Hepatocyte (in vitro differentiated cells): ENCODE data around the gene STRBP. TPM values are rescaled to one million over a fixed set of nuclear protein-coding genes. Genes with fewer than 3 reads are reported as not detected.
"Not testable (repeated sequence)": the region's sequence is repeated elsewhere in the genome, so short reads cannot be mapped to it uniquely, and the experiment has no call there.

Source experiments
- DNase-seq: peaks from one replicate; pipeline ENCODE4 v3.0.0-alpha.2; 2016; ENCODE audit warnings: low spot score
- H2AFZ ChIP-seq: fragments of 200-600 bp; sonication (generic); 2 replicates; pipeline ENCODE4 v1.6.0; 2016; ENCODE audit warnings: antibody characterized with exemption, mild to moderate bottlenecking
- H3K27ac ChIP-seq: fragments of 200-600 bp; sonication (generic); 2 replicates; pipeline ENCODE4 v1.5.1; 2016; ENCODE audit warnings: mild to moderate bottlenecking
- H3K27me3 ChIP-seq: fragments of 200-600 bp; sonication (generic); 2 replicates; pipeline ENCODE4 v1.6.1; 2016
- H3K36me3 ChIP-seq: fragments of 200-600 bp; sonication (generic); replicated peaks from 2 replicates; pipeline ENCODE4 v1.5.1; 2016; ENCODE audit warnings: low read depth; ENCODE audit not compliant: insufficient read depth
- H3K4me1 ChIP-seq: fragments of 200-600 bp; sonication (generic); 2 replicates; pipeline ENCODE4 v1.5.1; 2016; ENCODE audit warnings: mild to moderate bottlenecking, moderate library complexity; ENCODE audit not compliant: insufficient read depth
- H3K4me2 ChIP-seq: fragments of 200-600 bp; sonication (generic); 2 replicates; pipeline ENCODE4 v1.6.0; 2016
- H3K4me3 ChIP-seq: fragments of 200-600 bp; sonication (generic); 2 replicates; pipeline ENCODE4 v1.5.1; 2016; ENCODE audit warnings: mild to moderate bottlenecking
- H3K79me2 ChIP-seq: fragments of 200-600 bp; sonication (generic); 2 replicates; pipeline ENCODE4 v1.6.0; 2017; ENCODE audit warnings: mild to moderate bottlenecking
- H3K9me2 ChIP-seq: fragments of 200-600 bp; sonication (generic); replicated peaks from 2 replicates; pipeline ENCODE4 v1.6.0; 2017; ENCODE audit warnings: mild to moderate bottlenecking; ENCODE audit not compliant: insufficient read depth
- H3K9me3 ChIP-seq: fragments of 200-600 bp; sonication (generic); 2 replicates; pipeline ENCODE4 v1.5.1; 2016; ENCODE audit warnings: low read depth, mild to moderate bottlenecking
- H4K20me1 ChIP-seq: fragments of 200-600 bp; sonication (generic); 2 replicates; pipeline ENCODE4 v1.6.0; 2016; ENCODE audit warnings: mild to moderate bottlenecking; ENCODE audit not compliant: insufficient read depth, poor library complexity, severe bottlenecking
- CTCF ChIP-seq: fragments of 200-600 bp; sonication (generic); IDR thresholded peaks from 2 replicates; pipeline ENCODE4 v1.5.1; 2016; ENCODE audit warnings: antibody characterized with exemption, mild to moderate bottlenecking; ENCODE audit not compliant: poor library complexity
- EZH2 ChIP-seq: fragments of 200-600 bp; sonication (generic); IDR thresholded peaks from 2 replicates; pipeline ENCODE4 v1.6.1; 2016; ENCODE audit warnings: antibody characterized with exemption, mild to moderate bottlenecking, borderline replicate concordance
- EZH2phosphoT487 ChIP-seq: fragments of 200-600 bp; sonication (generic); IDR thresholded peaks from one replicate; pipeline ENCODE4 v1.6.1; 2018; ENCODE audit warnings: antibody characterized with exemption, mild to moderate bottlenecking, low read depth, moderate library complexity; ENCODE audit not compliant: unreplicated experiment, severe bottlenecking
- WGBS: methylation state at CpG from one replicate; pipeline ENCODE4 v1.1.6; 2016; ENCODE audit warnings: low lambda C conversion rate; ENCODE audit errors: missing lambda C conversion rate; 5-methylcytosine and 5-hydroxymethylcytosine counted together
- polyA plus RNA-seq: library from polyadenylated mRNA; unstranded; fragments of >200 nt; fragmentation: Nextera tagmentation; extraction: Ambion mirVana; gene quantifications from 2 replicates; pipeline ENCODE4 v1.2.1, GENCODE V29; 2016
- total RNA-seq: library from RNA; depleted of rRNA; stranded (reverse); fragments of >200 nt; gene quantifications from 2 replicates; pipeline ENCODE4 v1.2.3, GENCODE V29; 2014

Gene STRBP
- total and polyA plus RNA-seq, 2 experiments from 2014 or later = 26.8 to 27.7 TPM

- no peaks in the 10 kb centered on the region for H4K20me1 ChIP-seq
- no peaks in the 10 kb centered on the region for H3K4me1 ChIP-seq
- no peak overlapping the region for H3K4me2 ChIP-seq
- no peaks in the 10 kb centered on the region for H3K9me2 ChIP-seq
- H3K27ac ChIP-seq = no peak overlapping the region
- peaks cover 5% of the 10 kb centered on the region for H3K27me3 ChIP-seq
- H3K4me3 ChIP-seq = no peak overlapping the region
- TF ChIP-seq CTCF = no peak
- TF ChIP-seq EZH2phosphoT487 = no peak
- no peak for TF ChIP-seq EZH2
- no peak overlapping the region for H2AFZ ChIP-seq
- no peaks in the 10 kb centered on the region for H3K9me3 ChIP-seq
- 62% methylated on average over 10 of the region's 10 CpGs for whole genome bisulfite sequencing
- H3K79me2 ChIP-seq = no peaks in the 10 kb centered on the region
- H3K36me3 ChIP-seq = no peaks in the 10 kb centered on the region
- DNase-seq = no peak
Observed at GRCh38 chr9:123282362-123283047, 14.1 kb upstream of the STRBP start.

- no peaks in the 10 kb centered on the region for H3K36me3 ChIP-seq
- H3K4me3 ChIP-seq = no peak overlapping the region
- no peaks in the 10 kb centered on the region for H3K79me2 ChIP-seq
- no peaks in the 10 kb centered on the region for H4K20me1 ChIP-seq
- peaks cover 5% of the 10 kb centered on the region for H3K27me3 ChIP-seq
- TF ChIP-seq EZH2 = no peak
- TF ChIP-seq EZH2phosphoT487 = no peak
- no peak for TF ChIP-seq CTCF
- H3K9me2 ChIP-seq = no peaks in the 10 kb centered on the region
- H3K4me1 ChIP-seq = no peaks in the 10 kb centered on the region
- WGBS = 77% methylated on average over 9 of the region's 9 CpGs
- no peak for DNase-seq
- no peak overlapping the region for H2AFZ ChIP-seq
- no peak overlapping the region for H3K27ac ChIP-seq
- H3K4me2 ChIP-seq = no peak overlapping the region
- no peaks in the 10 kb centered on the region for H3K9me3 ChIP-seq
Observed at GRCh38 chr9:123281659-123282350, 13.4 kb upstream of the STRBP start.

- not testable (repeated sequence) for H3K27me3 ChIP-seq, H2AFZ ChIP-seq, DNase-seq, H3K27ac ChIP-seq, H3K4me2 ChIP-seq, H3K9me2 ChIP-seq, H3K4me3 ChIP-seq, H4K20me1 ChIP-seq, H3K4me1 ChIP-seq, H3K36me3 ChIP-seq, H3K79me2 ChIP-seq, H3K9me3 ChIP-seq
- WGBS = 89% methylated on average over 4 of the region's 4 CpGs
Observed at GRCh38 chr9:123278879-123279493, 10.6 kb upstream of the STRBP start.

DNA sequence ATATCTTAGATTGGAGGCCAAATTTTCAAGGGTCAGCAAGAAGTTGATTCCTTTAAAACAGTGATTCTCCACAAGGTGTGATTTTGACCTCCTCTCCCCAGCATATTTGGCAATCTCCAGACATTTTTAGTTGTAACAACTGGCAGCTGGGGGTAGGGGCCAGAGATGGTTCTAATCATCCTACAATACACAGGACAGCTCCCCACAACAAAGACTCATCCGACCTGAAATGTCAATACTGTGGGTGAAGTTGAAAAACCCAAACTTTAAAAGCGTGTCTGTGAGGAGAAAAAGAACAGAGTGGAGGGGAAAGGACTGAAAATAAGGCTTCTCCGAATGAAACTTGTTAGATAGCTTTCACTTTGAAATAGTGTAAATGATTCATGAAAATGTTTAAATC lies 10.0 kb upstream of the STRBP start:
- Histone ChIP-seq H3K79me2 (no peaks in the 10 kb centered on the region), H2AFZ (no peak overlapping the region), H3K4me3 (no peak overlapping the region), H3K9me3 (no peaks in the 10 kb centered on the region), H3K9me2 (no peaks in the 10 kb centered on the region), H3K4me1 (no peaks in the 10 kb centered on the region), H3K27ac (no peak overlapping the region), H3K36me3 (no peaks in the 10 kb centered on the region), H4K20me1 (no peaks in the 10 kb centered on the region), H3K4me2 (no peak overlapping the region), H3K27me3 (peaks cover 5% of the 10 kb centered on the region)
- TF ChIP-seq CTCF (no peak), EZH2 (no peak), EZH2phosphoT487 (no peak)
- no peak for DNase-seq
- 84% methylated on average over 3 of the region's 3 CpGs for WGBS
